ENCODE measurements around the gene NIT2.

Gene NIT2, protein sequence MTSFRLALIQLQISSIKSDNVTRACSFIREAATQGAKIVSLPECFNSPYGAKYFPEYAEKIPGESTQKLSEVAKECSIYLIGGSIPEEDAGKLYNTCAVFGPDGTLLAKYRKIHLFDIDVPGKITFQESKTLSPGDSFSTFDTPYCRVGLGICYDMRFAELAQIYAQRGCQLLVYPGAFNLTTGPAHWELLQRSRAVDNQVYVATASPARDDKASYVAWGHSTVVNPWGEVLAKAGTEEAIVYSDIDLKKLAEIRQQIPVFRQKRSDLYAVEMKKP

DNA sequence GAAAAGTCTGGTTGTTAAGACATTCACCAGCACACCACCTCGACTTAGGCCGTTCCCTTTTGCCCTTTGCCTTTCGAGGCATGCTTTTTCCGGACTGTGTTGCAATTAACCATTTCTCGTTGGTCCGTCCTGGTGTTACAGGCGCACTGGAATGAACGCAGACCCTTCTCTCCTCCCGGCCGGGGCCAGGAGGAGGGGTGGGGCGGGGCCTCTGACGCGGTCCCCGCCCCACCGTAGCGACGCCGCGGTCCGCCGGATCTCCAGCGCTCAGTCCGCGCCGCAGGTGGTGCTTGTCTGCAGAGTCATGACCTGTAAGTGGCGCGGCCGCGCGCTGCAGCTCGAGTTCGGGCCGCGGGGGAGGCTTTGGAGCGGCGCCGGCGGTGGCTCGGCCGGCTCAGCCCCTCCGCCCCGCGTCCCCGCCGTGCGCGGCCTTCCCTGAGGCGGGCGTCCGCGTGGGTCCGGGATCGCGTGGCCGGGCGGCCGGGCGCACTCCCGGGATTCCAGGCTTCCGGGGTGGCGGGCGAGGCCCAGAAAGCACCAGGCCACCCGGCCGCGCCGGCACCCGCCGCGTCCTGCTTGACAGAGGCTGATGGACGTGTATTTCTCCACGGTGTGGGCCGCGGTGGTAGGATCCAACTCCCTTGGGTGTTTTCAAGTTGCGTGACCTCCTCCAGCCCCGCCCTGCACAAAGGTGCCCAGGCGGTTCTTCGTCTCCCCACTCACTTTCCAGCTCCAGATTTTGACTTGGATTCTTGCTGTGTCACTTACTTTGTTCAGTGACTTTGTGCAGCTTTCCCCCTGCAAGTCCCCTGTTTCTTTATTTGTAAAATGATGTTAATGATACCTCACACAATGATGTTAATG, at the start of gene NIT2:
Gene NIT2, plus strand, starts transcription at position 270 of the 864 bp plus-strand sequence. Its CDS starts 35 bp downstream, at position 305.
- TF ChIP-seq, protein P1, sequence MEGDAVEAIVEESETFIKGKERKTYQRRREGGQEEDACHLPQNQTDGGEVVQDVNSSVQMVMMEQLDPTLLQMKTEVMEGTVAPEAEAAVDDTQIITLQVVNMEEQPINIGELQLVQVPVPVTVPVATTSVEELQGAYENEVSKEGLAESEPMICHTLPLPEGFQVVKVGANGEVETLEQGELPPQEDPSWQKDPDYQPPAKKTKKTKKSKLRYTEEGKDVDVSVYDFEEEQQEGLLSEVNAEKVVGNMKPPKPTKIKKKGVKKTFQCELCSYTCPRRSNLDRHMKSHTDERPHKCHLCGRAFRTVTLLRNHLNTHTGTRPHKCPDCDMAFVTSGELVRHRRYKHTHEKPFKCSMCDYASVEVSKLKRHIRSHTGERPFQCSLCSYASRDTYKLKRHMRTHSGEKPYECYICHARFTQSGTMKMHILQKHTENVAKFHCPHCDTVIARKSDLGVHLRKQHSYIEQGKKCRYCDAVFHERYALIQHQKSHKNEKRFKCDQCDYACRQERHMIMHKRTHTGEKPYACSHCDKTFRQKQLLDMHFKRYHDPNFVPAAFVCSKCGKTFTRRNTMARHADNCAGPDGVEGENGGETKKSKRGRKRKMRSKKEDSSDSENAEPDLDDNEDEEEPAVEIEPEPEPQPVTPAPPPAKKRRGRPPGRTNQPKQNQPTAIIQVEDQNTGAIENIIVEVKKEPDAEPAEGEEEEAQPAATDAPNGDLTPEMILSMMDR (IDR thresholded peaks at IDR 0.05; ENCODE audit: low read depth, low read length): no peak
- H3K4me3 ChIP-seq (ENCODE audit: low read depth, low read length): peak within 1 kb of the TSS; percentile 70

DNA sequence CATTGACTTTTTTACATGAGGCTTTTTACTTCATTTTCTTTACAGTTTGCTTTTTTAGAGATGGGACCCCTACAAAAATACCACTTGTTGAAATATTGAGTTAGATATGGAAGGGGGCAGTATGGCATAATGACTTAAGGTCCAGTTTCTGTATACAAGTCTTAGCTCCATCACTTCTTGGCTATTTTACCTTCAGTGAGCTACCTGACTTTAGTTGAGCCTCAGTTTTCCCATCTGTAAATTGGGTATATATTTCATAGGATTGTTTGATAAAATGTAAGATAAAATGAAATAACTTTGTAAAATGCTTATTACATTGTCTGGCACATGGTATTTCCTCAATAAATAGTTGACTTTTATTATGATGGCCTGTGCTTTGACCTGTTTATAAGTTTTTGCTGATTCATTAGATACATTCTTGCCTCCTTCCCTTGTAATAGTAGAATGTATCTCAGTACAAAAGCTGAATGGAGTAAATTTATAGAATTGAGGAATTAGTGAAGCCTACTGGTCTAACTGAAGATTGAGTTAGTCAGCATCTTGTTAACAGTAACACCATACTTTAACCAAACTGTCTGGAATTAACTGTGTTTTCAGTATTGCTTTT, 46.2 kb upstream of the NIT2 start:
- no peak overlapping the region for H3K4me3 ChIP-seq (ENCODE audit: low read depth, low read length)
- TF ChIP-seq, protein P1 (IDR thresholded peaks at IDR 0.05; ENCODE audit: low read depth, low read length): no peak

DNA sequence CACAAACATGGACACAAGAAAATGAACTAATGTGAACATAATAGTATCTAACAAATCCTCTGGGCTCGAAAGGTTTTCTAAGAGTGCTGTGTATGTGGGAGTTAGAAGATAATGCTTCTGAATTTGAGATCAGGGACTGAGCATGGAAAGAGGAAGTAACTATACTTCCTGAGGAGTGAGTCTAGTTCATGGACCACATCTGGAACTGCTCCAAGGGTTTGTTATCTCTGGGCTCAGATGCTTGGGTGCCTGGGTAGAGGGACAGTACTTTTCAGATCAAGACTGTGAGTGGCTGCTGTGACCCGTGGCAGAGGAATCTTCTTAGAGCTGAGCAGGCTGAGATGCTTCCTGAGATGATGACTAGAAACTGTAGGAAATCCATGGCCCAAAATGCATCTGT, 45.2 kb upstream of the NIT2 start:
- no peak overlapping the region for H3K4me3 ChIP-seq (ENCODE audit: low read depth, low read length)
- TF ChIP-seq, protein P1 (IDR thresholded peaks at IDR 0.05; ENCODE audit: low read depth, low read length): no peak

DNA sequence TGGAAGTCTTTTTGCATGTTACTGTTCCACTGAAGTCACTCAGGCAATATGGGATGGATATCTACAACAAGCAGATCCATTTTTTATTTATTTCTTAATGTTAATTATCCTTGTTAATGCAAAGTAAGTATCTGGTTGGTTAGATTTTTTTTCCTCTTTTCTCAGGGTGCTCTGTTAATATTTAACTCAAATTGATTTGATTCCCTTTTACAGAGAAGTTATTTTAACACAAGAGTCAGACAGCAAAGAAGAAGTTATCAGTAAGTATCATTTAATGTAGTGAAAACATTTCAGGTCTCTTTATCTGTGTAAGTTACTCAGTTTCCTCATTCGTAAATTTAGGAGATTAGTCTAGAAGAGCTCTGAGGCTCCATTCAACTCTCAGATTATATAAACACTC, 39.5 kb upstream of the NIT2 start:
- TF ChIP-seq, protein P1 (IDR thresholded peaks at IDR 0.05; ENCODE audit: low read depth, low read length): no peak
- no peak overlapping the region for H3K4me3 ChIP-seq (ENCODE audit: low read depth, low read length)

DNA sequence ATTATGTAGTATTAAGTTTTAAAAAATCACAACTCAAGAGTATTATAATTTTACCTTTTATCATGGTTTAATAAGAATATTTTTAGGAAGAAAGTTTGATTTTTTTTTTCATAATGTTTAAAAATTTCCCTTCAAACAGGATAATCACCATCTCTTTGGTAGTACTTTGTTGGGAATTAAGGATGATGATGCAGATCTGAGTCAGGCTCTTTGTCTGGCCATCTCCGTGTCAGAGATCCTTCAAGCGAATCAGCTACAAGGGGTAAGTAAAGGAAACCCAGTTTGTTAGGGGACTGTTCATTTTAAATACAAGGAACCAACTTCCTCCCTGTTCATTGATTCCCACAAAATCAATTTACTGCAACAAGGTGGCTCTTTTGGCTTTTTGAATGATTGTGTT, 36.8 kb upstream of the NIT2 start:
- TF ChIP-seq, protein P1 (IDR thresholded peaks at IDR 0.05; ENCODE audit: low read depth, low read length): no peak
- H3K4me3 ChIP-seq (ENCODE audit: low read depth, low read length): no peak overlapping the region

DNA sequence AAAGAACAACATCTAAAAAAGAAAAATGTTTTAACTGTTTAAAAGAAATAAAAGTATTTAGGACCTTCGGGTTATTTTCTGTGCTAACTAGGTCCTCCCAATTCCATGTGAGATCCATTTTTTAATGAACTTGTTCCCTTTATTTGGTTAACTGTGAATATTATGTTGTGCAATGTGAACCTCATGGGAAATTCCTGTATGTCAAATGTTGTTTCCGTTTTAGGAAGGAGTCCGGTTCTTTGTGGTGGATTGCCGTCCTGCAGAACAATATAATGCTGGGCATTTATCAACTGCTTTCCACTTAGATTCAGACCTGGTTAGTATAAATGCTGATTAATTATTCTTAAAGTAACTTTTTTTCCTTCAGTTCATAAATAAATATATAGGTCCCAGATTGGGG, 35.5 kb upstream of the NIT2 start:
- TF ChIP-seq, protein P1 (IDR thresholded peaks at IDR 0.05; ENCODE audit: low read depth, low read length): no peak
- H3K4me3 ChIP-seq (ENCODE audit: low read depth, low read length): no peak overlapping the region
